ENCODE measurements around the gene ETV3.
A peak's percentile ranks its signal among the peaks of the same experiment; 100 is the strongest.

ETV3 gene

GRCh38 chr1:157091668-157092273, 46.4 kb downstream of the ETV3 start:
- in situ Hi-C loops (cut with HindIII; ENCODE audit: low sequenced_read_pairs), result no loop called here
- TF ChIP-seq CTCF (IDR thresholded peaks at IDR 0.05; ENCODE audit: low read depth, low read length, missing control alignments), result no peak
- H3K4me3 ChIP-seq (ENCODE audit: low read depth, low read length), result no peak overlapping the region
- no peak for DNase-seq (ENCODE audit: low read depth)

- in situ Hi-C loops (cut with HindIII; ENCODE audit: low sequenced_read_pairs), result no loop called here
- no peak for TF ChIP-seq CTCF (IDR thresholded peaks at IDR 0.05; ENCODE audit: low read depth, low read length, missing control alignments)
- no peak for DNase-seq (ENCODE audit: low read depth)
- H3K4me3 ChIP-seq (ENCODE audit: low read depth, low read length), result no peak overlapping the region
Observed at GRCh38 chr1:157091186-157091585, 47.0 kb downstream of the ETV3 start.

DNA sequence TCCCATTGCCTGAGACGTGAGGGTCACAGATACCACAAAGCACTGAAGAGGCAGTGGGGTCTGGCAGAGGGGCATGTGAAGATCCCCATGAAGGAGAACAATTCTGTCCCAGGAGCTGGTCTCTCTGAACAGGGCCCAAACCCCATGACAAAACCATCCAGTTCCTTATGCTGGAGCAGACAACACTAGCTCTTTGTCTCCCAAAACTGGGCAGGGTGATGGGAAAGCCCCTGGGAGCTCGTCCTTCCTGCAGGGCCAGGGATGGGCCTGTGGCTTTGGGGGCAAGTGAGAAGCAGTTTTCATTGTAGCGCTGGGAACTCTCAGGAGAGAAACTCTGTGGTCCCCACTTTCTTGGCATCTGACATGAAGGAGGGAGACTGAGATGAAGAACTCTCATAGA, 47.4 kb downstream of the ETV3 start:
- TF ChIP-seq CTCF (IDR thresholded peaks at IDR 0.05; ENCODE audit: low read depth, low read length, missing control alignments), result no peak
- H3K4me3 ChIP-seq (ENCODE audit: low read depth, low read length), result no peak overlapping the region
- in situ Hi-C loops (cut with HindIII; ENCODE audit: low sequenced_read_pairs), result no loop called here

DNA sequence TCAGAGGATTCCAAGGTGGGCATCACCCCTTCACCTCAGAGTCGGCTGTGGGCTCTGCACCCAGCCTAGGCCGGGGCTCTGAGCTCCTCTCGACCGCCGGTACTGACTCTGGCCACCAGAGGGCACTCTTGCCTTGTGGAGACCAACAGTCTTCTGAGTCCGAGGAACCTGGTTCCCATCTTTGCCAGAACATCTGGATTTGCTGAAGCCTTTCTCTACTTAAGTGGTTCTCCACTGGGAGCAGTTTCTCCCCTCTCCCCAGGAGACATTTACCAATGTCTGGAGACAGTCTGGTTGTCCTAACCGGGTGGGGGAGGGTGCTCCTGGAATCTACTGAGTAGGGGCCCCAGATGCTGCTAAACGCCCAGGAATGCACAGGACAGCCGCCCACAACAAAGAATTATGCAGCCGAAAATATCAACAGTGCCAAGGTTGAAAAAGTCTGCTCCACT, 48.0 kb downstream of the ETV3 start:
- peak; percentile 95 for TF ChIP-seq CTCF (IDR thresholded peaks at IDR 0.05; ENCODE audit: low read depth, low read length, missing control alignments)
- in situ Hi-C loops (cut with HindIII; ENCODE audit: low sequenced_read_pairs), result no loop called here
- peak; percentile 75 for DNase-seq (ENCODE audit: low read depth)
- H3K4me3 ChIP-seq (ENCODE audit: low read depth, low read length), result no peak overlapping the region

More for the DNA sequence above, 47.4 kb downstream of the ETV3 start:
- no peak for DNase-seq (ENCODE audit: low read depth)

GRCh38 chr1:157089789-157090188, 48.4 kb downstream of the ETV3 start:
- in situ Hi-C loops (cut with HindIII; ENCODE audit: low sequenced_read_pairs), result no loop called here
- no peak overlapping the region for H3K4me3 ChIP-seq (ENCODE audit: low read depth, low read length)
- DNase-seq (ENCODE audit: low read depth), result no peak
- no peak for TF ChIP-seq CTCF (IDR thresholded peaks at IDR 0.05; ENCODE audit: low read depth, low read length, missing control alignments)

DNA sequence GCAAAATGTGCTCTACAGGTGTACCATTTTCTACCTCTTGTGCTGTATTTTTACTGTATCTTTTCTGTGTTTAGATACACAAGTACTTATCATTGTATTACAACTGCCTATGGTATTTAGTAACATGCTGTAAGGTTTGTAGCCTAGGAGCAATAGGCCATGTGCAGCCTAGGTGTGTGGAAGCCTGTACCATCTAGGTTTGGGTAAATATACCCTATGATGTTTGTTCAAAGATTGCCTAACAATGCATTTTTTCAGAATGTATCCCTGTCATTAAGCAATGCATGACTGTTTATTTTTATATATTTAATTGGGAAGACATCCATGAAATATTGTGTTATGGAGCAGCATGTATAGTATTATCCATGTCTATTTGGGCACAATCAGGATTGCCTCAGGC, 49.6 kb downstream of the ETV3 start:
- DNase-seq (ENCODE audit: low read depth), result no peak
- TF ChIP-seq CTCF (IDR thresholded peaks at IDR 0.05; ENCODE audit: low read depth, low read length, missing control alignments), result no peak
- in situ Hi-C loops (cut with HindIII; ENCODE audit: low sequenced_read_pairs), result no loop called here
- no peak overlapping the region for H3K4me3 ChIP-seq (ENCODE audit: low read depth, low read length)

All from astrocyte of the cerebellum (primary cell).